ENCODE data around the gene RAC2.

The RAC2 gene

GRCh38 chr22:37258753-37259401 lies 14.8 kb upstream of the RAC2 start:
- H3K4me3 ChIP-seq (replicated peaks; ENCODE audit: low read depth, low read length), result no peak overlapping the region
- H3K36me3 ChIP-seq (ENCODE audit: control insufficient read depth, insufficient read depth, low read length), result no peaks in the 10 kb centered on the region
- TF ChIP-seq CTCF (IDR thresholded peaks at IDR 0.05; ENCODE audit: insufficient read depth, low read length, poor library complexity, severe bottlenecking), result no peak
- DNase-seq (ENCODE audit: extremely low read depth, insufficient read length), result no peak
- no peaks in the 10 kb centered on the region; the same call in 1 of the 2 replicates for H3K27me3 ChIP-seq (replicated peaks; ENCODE audit: control insufficient read depth, insufficient read depth, low read length)

GRCh38 chr22:37258005-37258752 lies 14.1 kb upstream of the RAC2 start:
- no peak for DNase-seq (ENCODE audit: extremely low read depth, insufficient read length)
- Histone ChIP-seq H3K36me3 (ENCODE audit: control insufficient read depth, insufficient read depth, low read length) (no peaks in the 10 kb centered on the region), H3K4me3 (replicated peaks; ENCODE audit: low read depth, low read length) (no peak overlapping the region), H3K27me3 (replicated peaks; ENCODE audit: control insufficient read depth, insufficient read depth, low read length) (no peaks in the 10 kb centered on the region; the same call in 1 of the 2 replicates)
- no peak for TF ChIP-seq CTCF (IDR thresholded peaks at IDR 0.05; ENCODE audit: insufficient read depth, low read length, poor library complexity, severe bottlenecking)

GRCh38 chr22:37256075-37256726 lies 12.1 kb upstream of the RAC2 start:
- H3K27me3 ChIP-seq (replicated peaks; ENCODE audit: control insufficient read depth, insufficient read depth, low read length), result no peaks in the 10 kb centered on the region
- no peak overlapping the region for H3K4me3 ChIP-seq (replicated peaks; ENCODE audit: low read depth, low read length)
- no peak for DNase-seq (ENCODE audit: extremely low read depth, insufficient read length)
- H3K36me3 ChIP-seq (ENCODE audit: control insufficient read depth, insufficient read depth, low read length), result no peaks in the 10 kb centered on the region
- TF ChIP-seq CTCF (IDR thresholded peaks at IDR 0.05; ENCODE audit: insufficient read depth, low read length, poor library complexity, severe bottlenecking), result no peak

GRCh38 chr22:37255558-37256006 lies 11.5 kb upstream of the RAC2 start:
- H3K4me3 ChIP-seq (replicated peaks; ENCODE audit: low read depth, low read length), result no peak overlapping the region
- H3K36me3 ChIP-seq (ENCODE audit: control insufficient read depth, insufficient read depth, low read length), result no peaks in the 10 kb centered on the region
- TF ChIP-seq CTCF (IDR thresholded peaks at IDR 0.05; ENCODE audit: insufficient read depth, low read length, poor library complexity, severe bottlenecking), result no peak
- no peaks in the 10 kb centered on the region for H3K27me3 ChIP-seq (replicated peaks; ENCODE audit: control insufficient read depth, insufficient read depth, low read length)
- DNase-seq (ENCODE audit: extremely low read depth, insufficient read length), result no peak

GRCh38 chr22:37254867-37255233 lies 10.8 kb upstream of the RAC2 start:
- Histone ChIP-seq H3K4me3 (replicated peaks; ENCODE audit: low read depth, low read length) (no peak overlapping the region), H3K27me3 (replicated peaks; ENCODE audit: control insufficient read depth, insufficient read depth, low read length) (no peaks in the 10 kb centered on the region), H3K36me3 (ENCODE audit: control insufficient read depth, insufficient read depth, low read length) (no peaks in the 10 kb centered on the region)
- no peak for DNase-seq (ENCODE audit: extremely low read depth, insufficient read length)
- no peak for TF ChIP-seq CTCF (IDR thresholded peaks at IDR 0.05; ENCODE audit: insufficient read depth, low read length, poor library complexity, severe bottlenecking)

All from GM06990 (cell line).